GM23248 (cell line): Measurements from ENCODE around the gene NCAPD2. TPM values are rescaled to one million over a fixed set of nuclear protein-coding genes. Genes with fewer than 3 reads are reported as not detected.

Experiments
- DNase-seq: peaks from one replicate; pipeline ENCODE4 v3.0.0-alpha.2; 2015
- H2AFZ ChIP-seq: fragments of 200-600 bp; sonication (generic); 2 replicates; pipeline ENCODE4 v1.6.1; 2016; ENCODE audit warnings: antibody characterized with exemption
- H3F3A ChIP-seq: fragments of 200-600 bp; sonication (generic); 2 replicates; pipeline ENCODE4 v1.6.1; 2016; ENCODE audit warnings: mild to moderate bottlenecking, antibody characterized with exemption, mixed run types; ENCODE audit not compliant: insufficient read depth
- H3K27ac ChIP-seq: fragments of 200-600 bp; sonication (generic); 2 replicates; pipeline ENCODE4 v1.5.1; 2016; ENCODE audit warnings: mild to moderate bottlenecking
- H3K27me3 ChIP-seq: fragments of 200-600 bp; sonication (generic); replicated peaks from 2 replicates; pipeline ENCODE4 v1.6.1; 2016; ENCODE audit warnings: mild to moderate bottlenecking; ENCODE audit not compliant: insufficient read depth
- H3K36me3 ChIP-seq: fragments of 200-600 bp; sonication (generic); 2 replicates; pipeline ENCODE4 v1.6.1; 2016; ENCODE audit warnings: low read depth, mild to moderate bottlenecking
- H3K4me1 ChIP-seq: fragments of 200-600 bp; sonication (generic); 2 replicates; pipeline ENCODE4 v1.6.1; 2016; ENCODE audit warnings: mild to moderate bottlenecking; ENCODE audit not compliant: insufficient read depth
- H3K4me2 ChIP-seq: fragments of 200-600 bp; sonication (generic); one replicate; pipeline ENCODE4 v1.6.1; 2016; ENCODE audit warnings: mild to moderate bottlenecking; ENCODE audit not compliant: unreplicated experiment
- H3K4me3 ChIP-seq: fragments of 200-600 bp; sonication (generic); 2 replicates; pipeline ENCODE4 v1.5.1; 2016; ENCODE audit warnings: mild to moderate bottlenecking
- H3K79me2 ChIP-seq: fragments of 200-600 bp; sonication (generic); 2 replicates; pipeline ENCODE4 v1.6.1; 2016; ENCODE audit warnings: mild to moderate bottlenecking; ENCODE audit not compliant: insufficient read depth
- H3K9ac ChIP-seq: fragments of 200-600 bp; sonication (generic); 2 replicates; pipeline ENCODE4 v1.6.1; 2016; ENCODE audit warnings: mild to moderate bottlenecking
- H3K9me2 ChIP-seq: fragments of 200-600 bp; sonication (generic); 2 replicates; pipeline ENCODE4 v1.6.1; 2016; ENCODE audit warnings: mixed run types, mild to moderate bottlenecking, moderate library complexity; ENCODE audit not compliant: insufficient read depth
- H3K9me3 ChIP-seq: fragments of 200-600 bp; sonication (generic); one replicate; pipeline ENCODE4 v1.6.1; 2017; ENCODE audit warnings: low read depth
- H4K20me1 ChIP-seq: fragments of 200-600 bp; sonication (generic); 2 replicates; pipeline ENCODE4 v1.6.0; 2016; ENCODE audit not compliant: insufficient read depth
- EZH2 ChIP-seq: fragments of 200-600 bp; sonication (generic); IDR thresholded peaks from 2 replicates; pipeline ENCODE4 v1.6.1; 2018; ENCODE audit warnings: antibody characterized with exemption, mild to moderate bottlenecking; ENCODE audit not compliant: insufficient read depth, poor library complexity, severe bottlenecking
- EZH2phosphoT487 ChIP-seq: fragments of 200-600 bp; sonication (generic); IDR thresholded peaks from 2 replicates; pipeline ENCODE4 v1.6.1; 2018; ENCODE audit warnings: antibody characterized with exemption, moderate library complexity, mild to moderate bottlenecking, low read depth; ENCODE audit not compliant: insufficient read depth
- WGBS, 2 experiments: methylation state at CpG; one replicate each; pipeline ENCODE4 v1.1.6; 2015 to 2017; ENCODE audit warnings: low lambda C conversion rate in 2 of 2, low coverage in 1 of 2; ENCODE audit errors: missing lambda C conversion rate in 2 of 2; 5-methylcytosine and 5-hydroxymethylcytosine counted together
- in situ Hi-C: fragments of 300-500 bp; cut with MboI; formaldehyde crosslinking; loops from 2 replicates; pipeline ENCODE4 v1.15.0; 2020
- polyA plus RNA-seq: library from polyadenylated mRNA; unstranded; fragments of >200 nt; fragmentation: Nextera tagmentation; extraction: Ambion mirVana; gene quantifications from 2 replicates; pipeline ENCODE4 v1.2.1, GENCODE V29; 2016
- total RNA-seq: library from RNA; depleted of rRNA; stranded (reverse); fragments of >200 nt; shearing (Covaris generic); gene quantifications from 2 replicates; pipeline ENCODE4 v1.2.3, GENCODE V29; 2014

The NCAPD2 gene
- total and polyA plus RNA-seq, 2 experiments from 2014 or later, result 15.5 to 26.3 TPM

GRCh38 chr12:6459004-6459337 is 34.9 kb upstream of the NCAPD2 start:
- H3K9me2 ChIP-seq, result no peaks in the 10 kb centered on the region
- no peak overlapping the region for H2AFZ ChIP-seq
- H3K4me1 ChIP-seq, result no peaks in the 10 kb centered on the region
- TF ChIP-seq EZH2, result no peak
- no peak for TF ChIP-seq EZH2phosphoT487
- no peak overlapping the region for H3K4me2 ChIP-seq
- H3K9me3 ChIP-seq, result no peaks in the 10 kb centered on the region
- no peaks in the 10 kb centered on the region for H4K20me1 ChIP-seq
- H3K36me3 ChIP-seq, result peaks cover 11% of the 10 kb centered on the region; the same call in 1 of the 2 replicates
- DNase-seq, result no peak
- H3K79me2 ChIP-seq, result no peaks in the 10 kb centered on the region
- no peaks in the 10 kb centered on the region for H3K27me3 ChIP-seq
- in situ Hi-C loops, result no loop called here
- 94 to 100% methylated on average over 2 of the region's 2 CpGs for WGBS, 2 experiments
- H3F3A ChIP-seq, result peaks cover 4% of the 10 kb centered on the region; the same call in 1 of the 2 replicates
- H3K27ac ChIP-seq, result no peak overlapping the region
- no peak overlapping the region for H3K4me3 ChIP-seq
- H3K9ac ChIP-seq, result no peak overlapping the region

DNA sequence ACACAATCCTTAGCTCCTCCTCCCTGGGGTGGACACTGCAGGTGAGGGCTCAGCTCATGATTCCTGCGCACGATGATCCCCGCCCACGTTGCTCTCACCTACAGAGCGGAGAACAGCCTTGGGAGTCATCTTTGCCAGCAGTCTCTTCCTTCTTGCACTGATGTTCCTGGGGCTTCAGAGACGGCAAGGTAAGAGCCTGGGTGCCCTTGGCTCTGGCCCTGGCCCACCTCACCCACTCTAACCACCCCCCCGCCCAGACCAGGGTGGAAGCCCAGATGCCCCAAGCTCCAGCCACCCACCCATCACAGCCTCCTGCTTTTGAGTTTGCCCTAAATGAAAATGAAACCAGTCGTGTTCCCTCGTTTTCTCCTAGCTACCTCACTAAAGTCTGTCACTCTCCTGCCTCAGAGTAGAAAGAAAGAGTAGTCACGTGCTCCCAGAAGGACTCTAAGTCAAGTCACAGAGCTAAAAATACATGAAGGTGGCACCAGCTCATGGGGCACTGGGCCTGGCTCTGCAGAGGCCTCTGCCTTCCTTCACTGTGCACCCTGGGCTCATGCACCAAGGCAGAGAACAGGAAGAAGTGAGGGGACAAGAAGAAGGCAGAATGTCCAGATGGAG is 33.0 kb upstream of the NCAPD2 start:
- WGBS, 2 experiments, result 87 to 89% methylated on average over 10 of the region's 10 CpGs

GRCh38 chr12:6461401-6462233 is 32.3 kb upstream of the NCAPD2 start:
- no peaks in the 10 kb centered on the region for H3K9me2 ChIP-seq
- peaks cover 10% of the 10 kb centered on the region for H3K79me2 ChIP-seq
- no peak overlapping the region for H2AFZ ChIP-seq
- H4K20me1 ChIP-seq, result no peaks in the 10 kb centered on the region
- no peaks in the 10 kb centered on the region for H3K27me3 ChIP-seq
- H3K4me1 ChIP-seq, result no peaks in the 10 kb centered on the region
- in situ Hi-C loops, result no loop called here
- 87 to 90% methylated on average over 15 of the region's 15 CpGs for WGBS, 2 experiments
- no peak overlapping the region for H3K4me3 ChIP-seq
- no peaks in the 10 kb centered on the region for H3K9me3 ChIP-seq
- TF ChIP-seq EZH2phosphoT487 (no peak), EZH2 (no peak)
- no peak for DNase-seq
- H3K9ac ChIP-seq, result no peak overlapping the region
- H3K36me3 ChIP-seq, result peaks cover 22% of the 10 kb centered on the region
- peaks cover 4% of the 10 kb centered on the region; the same call in 1 of the 2 replicates for H3F3A ChIP-seq
- no peak overlapping the region for H3K27ac ChIP-seq
- no peak overlapping the region for H3K4me2 ChIP-seq

More for the DNA sequence above, 33.0 kb upstream of the NCAPD2 start:
- no peaks in the 10 kb centered on the region for H3K4me1 ChIP-seq
- H3K9ac ChIP-seq, result no peak overlapping the region
- no peak for DNase-seq
- H3K36me3 ChIP-seq, result peaks cover 18% of the 10 kb centered on the region
- H3F3A ChIP-seq, result peaks cover 4% of the 10 kb centered on the region; the same call in 1 of the 2 replicates
- H3K27ac ChIP-seq, result no peak overlapping the region
- no peak overlapping the region for H3K4me2 ChIP-seq
- H3K4me3 ChIP-seq, result no peak overlapping the region
- H3K27me3 ChIP-seq, result no peaks in the 10 kb centered on the region
- H4K20me1 ChIP-seq, result no peaks in the 10 kb centered on the region
- TF ChIP-seq EZH2 (no peak), EZH2phosphoT487 (no peak)
- no peaks in the 10 kb centered on the region for H3K9me3 ChIP-seq
- in situ Hi-C loops, result no loop called here
- no peak overlapping the region for H2AFZ ChIP-seq
- H3K79me2 ChIP-seq, result peaks cover 3% of the 10 kb centered on the region; the same call in 1 of the 2 replicates
- no peaks in the 10 kb centered on the region for H3K9me2 ChIP-seq

- H3K4me1 ChIP-seq, result no peaks in the 10 kb centered on the region
- no peaks in the 10 kb centered on the region for H3K9me3 ChIP-seq
- H3K79me2 ChIP-seq, result peaks cover 18% of the 10 kb centered on the region
- WGBS, 2 experiments, result 93 to 95% methylated on average over 14 of the region's 14 CpGs
- H2AFZ ChIP-seq, result no peak overlapping the region
- no peak for DNase-seq
- H3K27ac ChIP-seq, result no peak overlapping the region
- no peaks in the 10 kb centered on the region for H3K27me3 ChIP-seq
- no peaks in the 10 kb centered on the region for H3K9me2 ChIP-seq
- no peak overlapping the region for H3K4me3 ChIP-seq
- no peaks in the 10 kb centered on the region for H4K20me1 ChIP-seq
- in situ Hi-C loops, result no loop called here
- no peak overlapping the region for H3K9ac ChIP-seq
- H3K4me2 ChIP-seq, result no peak overlapping the region
- H3K36me3 ChIP-seq, result peaks cover 22% of the 10 kb centered on the region
- no peak for TF ChIP-seq EZH2
- TF ChIP-seq EZH2phosphoT487, result no peak
- peaks cover 4% of the 10 kb centered on the region; the same call in 1 of the 2 replicates for H3F3A ChIP-seq
These were observed 31.5 kb upstream of the NCAPD2 start for GRCh38 chr12:6462234-6462995.
